GM12891 (cell line): ENCODE results near the gene ZNF827.

Experiments
- PAX5 ChIP-seq: IDR thresholded peaks from 2 replicates; pipeline ENCODE4 v1.6.1; 2011; ENCODE audit warnings: low read length, moderate library complexity, mild to moderate bottlenecking; ENCODE audit not compliant: insufficient read depth, severe bottlenecking
- POLR2A ChIP-seq: IDR thresholded peaks from 2 replicates; pipeline ENCODE4 v1.6.1; 2011; ENCODE audit warnings: low read depth, low read length, control low read depth
- POLR2AphosphoS5 ChIP-seq: IDR thresholded peaks from 2 replicates; pipeline ENCODE4 v1.6.1; 2011; ENCODE audit warnings: low read depth, low read length, control low read depth
- POU2F2 ChIP-seq: IDR thresholded peaks from 2 replicates; pipeline ENCODE4 v1.6.1; 2011; ENCODE audit warnings: low read depth, mild to moderate bottlenecking, control low read depth, low read length, moderate library complexity
- SPI1 ChIP-seq: IDR thresholded peaks from 2 replicates; pipeline ENCODE4 v1.6.1; 2011; ENCODE audit warnings: low read depth, low read length, control low read depth
- TAF1 ChIP-seq: IDR thresholded peaks from 2 replicates; pipeline ENCODE4 v1.6.1; 2011; ENCODE audit warnings: low read depth, low read length, control low read depth

GRCh38 chr4:145867406-145867805 is 71.2 kb downstream of the ZNF827 start:
- TF ChIP-seq POLR2A = no peak
- TF ChIP-seq POLR2AphosphoS5 = no peak
- no peak for TF ChIP-seq TAF1
- TF ChIP-seq PAX5 = no peak
- no peak for TF ChIP-seq SPI1
- no peak for TF ChIP-seq POU2F2
